GM18499 (cell line): ENCODE data around the gene TUBB.

Source experiments
- ATAC-seq: cut with Tn5 transposase; IDR thresholded peaks from one replicate; pipeline ENCODE4 v1.9.1; 2021; ENCODE audit warnings: moderate number of reproducible peaks; ENCODE audit not compliant: insufficient read depth, unreplicated experiment

Gene TUBB

DNA sequence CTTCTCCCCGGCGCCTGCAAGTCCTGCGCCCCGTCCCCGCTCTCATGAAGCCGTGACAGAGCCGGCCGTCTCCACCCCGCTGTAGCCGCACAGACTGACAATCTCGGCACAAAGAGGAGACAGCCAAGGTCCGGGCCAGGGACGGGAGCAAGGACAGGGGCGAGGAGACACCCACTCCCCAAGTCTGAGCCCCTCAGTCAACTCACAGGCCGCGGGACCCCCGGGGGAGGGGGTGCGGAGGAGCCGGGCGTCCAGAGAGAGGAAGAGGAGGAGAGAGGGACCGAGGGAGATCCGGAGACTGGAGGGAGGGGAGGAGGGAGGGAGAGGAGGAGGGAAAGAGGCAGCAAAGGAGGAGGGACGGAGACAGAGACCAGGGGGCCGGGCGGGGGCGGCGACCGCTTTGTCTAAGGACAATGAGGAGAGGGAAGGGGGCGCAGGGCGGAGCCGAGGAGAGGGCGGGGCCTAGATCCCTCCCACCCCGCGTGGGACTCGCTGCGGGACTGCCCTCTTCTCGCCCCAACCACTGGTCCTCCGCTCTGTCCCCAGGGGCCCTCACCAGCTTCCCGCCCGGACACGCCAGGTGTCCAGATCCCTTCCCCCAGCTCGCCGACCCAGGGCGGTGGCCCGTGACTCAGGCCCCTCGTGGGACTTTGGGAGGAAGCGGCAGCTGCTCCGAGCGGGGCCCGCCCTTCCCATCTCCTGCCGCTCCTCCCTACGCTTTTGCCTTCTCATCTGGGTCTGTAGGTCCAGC lies 33.1 kb upstream of the TUBB start:
- no peak for ATAC-seq

DNA sequence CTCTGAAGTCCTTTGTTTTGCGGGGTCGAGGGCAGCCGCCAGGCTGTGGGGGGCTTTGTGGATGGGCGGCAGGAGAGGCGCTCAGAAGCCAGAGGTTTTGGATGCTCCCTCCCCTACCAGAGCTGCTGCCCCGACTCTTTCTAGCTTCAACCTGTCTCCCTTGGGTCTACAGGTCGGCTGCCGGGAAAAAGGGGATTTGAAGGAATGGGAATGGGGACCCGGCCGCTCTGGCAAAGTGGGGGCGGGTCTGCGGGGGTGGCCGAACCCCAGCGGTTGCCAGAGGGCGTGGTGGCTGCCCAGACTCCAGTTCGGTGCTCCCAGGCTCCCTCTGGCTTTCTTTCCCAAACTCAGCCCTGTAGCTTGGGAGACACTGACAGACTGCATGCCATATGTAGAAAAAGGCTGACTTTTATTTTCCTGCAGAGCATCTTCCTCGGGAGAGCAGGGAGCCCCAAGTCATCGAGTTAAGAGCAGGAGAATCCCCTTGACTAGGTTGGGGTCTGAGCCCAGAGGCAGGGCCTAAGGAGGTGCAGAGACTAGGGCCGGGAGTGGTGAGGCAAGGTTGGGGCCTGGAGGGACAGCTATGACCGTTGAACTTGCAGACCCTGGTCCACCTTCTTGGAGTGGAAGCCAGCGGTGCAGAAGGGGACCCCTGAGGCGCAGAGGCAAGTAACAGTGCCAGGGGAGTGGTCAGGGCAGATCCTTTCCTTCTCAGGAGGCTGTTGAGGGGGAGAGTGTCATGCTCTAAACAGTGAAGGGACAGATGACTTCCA lies 32.3 kb upstream of the TUBB start:
- ATAC-seq = no peak

DNA sequence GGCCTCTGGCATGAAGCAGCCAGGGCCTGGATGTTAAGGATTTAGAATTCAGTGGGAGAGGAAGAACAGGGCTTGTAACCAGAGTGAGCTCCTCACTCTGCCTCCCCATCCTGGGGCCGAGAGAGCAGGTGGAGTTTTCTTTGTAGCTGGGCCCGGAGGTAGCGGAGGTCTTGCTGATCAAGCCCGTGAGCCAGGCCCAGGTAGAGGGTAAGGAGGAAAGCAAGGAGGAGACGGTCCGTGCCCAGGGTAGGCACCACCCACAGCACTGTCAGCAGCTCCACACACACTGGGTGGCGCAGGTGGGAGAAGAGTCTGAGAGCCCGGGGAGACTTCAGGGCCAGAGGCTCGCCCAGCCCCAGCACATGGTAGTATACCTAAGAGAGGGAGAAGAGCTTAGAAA lies 31.6 kb upstream of the TUBB start:
- no peak for ATAC-seq

DNA sequence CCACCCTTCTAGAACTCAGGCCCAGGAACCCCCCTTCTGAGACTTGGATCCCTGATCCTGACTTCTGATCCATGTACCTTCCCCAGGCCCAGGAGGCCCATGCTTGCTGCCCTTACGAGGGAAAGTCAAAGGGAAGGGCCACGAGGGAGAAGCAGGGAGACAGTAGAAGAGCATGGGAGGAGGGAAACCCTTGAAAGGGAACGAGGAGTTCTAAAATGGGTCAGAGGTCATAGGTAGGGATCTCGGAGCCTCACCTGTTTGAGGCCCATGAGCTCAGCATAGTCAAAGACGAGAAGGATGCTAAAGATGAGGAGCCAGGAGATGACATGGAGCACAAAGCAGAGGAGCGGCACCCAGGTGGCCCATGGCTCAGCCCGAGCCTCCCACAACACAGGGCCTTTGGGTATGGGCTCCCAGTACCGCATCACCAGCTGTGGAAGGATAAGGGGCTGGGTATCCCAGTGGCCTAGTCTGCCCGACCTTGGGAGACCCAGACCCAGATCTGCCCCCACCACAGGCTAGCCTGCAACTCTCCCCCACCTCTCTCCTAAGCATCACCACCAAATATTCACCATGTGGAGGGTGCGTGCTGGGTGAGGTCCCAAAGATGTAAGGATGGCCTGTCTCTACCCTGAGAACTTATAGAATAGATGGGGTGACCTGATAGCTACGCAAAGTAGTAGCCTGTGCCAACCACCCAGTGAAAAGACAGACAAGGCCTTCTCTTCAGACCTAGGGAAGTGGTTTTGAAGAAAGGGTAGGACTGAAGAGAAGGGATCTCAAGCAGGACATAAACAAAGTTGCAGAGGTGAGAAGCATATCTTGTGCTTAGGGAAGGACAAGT lies 30.9 kb upstream of the TUBB start:
- ATAC-seq = no peak

DNA sequence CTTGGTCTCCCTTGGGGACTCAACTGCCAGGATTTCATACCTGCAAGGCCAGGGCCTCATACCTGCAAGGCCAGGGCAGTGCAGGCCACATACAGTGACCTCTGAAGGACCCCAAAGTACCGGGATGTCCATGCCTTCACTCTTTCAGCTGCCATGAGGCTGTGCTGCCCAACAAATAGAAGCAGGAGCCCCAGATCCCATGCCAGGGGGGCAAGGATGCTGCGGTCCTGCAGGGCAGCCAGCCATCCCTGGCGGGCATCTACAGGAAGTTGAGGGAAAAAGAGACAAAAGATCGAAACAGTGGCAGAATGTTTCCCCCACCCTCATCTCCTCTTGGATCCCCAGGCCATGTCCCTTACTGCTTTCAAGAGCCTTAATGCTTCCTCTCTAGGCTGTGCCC lies 30.2 kb upstream of the TUBB start:
- no peak for ATAC-seq

DNA sequence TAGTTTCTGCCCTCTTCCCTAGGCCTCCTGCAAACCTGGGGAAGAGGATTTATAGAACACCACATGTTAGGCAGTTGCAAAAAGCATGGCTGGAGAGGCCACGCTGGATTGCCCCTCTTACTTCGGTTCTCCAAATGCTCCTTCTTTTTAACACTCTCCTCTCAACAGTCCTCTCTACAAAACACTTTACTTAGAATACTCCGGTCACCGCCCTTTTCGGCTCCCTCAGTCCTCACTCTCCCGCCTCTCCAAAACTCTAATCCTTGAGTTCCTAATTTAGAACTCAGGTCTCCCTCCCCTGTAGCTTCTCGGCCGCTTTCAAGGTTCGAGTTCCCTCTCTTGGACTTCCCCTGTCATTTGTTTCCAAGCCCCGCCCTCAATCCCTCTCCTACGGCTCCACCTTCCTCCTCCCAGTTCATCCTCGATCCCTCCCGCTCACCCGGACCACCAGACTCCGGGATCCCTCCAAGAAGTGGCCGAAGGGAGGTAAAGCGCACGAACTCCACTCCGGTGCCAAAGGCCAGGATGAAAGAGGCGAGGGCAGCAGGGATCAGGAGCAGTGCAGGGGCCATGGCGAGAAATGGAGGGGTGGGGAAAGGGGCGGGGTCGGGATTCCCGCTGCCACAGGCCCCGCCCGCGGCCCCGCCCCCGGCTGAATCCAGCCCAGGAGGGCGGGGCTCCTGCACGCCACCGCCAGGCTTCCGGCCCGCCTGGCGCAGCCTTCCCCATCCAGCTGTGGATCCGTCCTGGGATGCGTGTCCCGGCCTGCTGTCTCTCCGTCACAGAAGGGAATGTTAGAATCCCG lies 29.5 kb upstream of the TUBB start, which contains the start of gene NRM:
Gene NRM, minus strand, starts transcription at position 582 of the 805 bp plus-strand sequence. Its CDS starts 10 bp downstream, at position 572.
- no peak for ATAC-seq

DNA sequence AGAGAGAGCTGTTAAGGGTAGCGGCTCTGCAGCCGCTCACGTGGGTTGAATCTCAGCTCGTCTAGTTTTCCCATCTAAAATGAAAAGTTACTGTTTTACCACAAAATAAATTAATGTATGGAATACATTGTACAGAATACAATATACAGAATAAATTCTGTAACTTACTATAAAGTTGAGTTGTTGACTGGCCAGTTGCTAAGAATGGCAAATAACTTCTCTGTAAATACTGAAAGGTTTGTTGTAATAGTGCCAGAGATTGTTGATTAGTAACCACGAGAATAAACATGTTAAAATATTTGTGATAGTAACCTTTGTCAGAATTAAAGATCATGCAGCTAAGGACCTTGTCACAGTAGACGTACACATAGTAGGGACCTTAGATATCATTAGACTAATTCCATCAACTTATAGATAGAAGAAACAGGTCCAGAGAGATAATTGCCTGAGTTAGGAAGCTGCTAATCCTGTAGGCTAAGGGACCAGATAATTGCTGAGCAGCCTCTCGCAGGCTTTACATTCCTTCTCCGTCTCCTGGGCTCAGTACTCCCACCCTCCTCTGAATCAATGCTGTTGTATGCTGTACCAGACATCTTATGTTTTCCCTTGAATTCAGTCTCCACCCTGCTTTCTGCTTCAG lies 28.8 kb upstream of the TUBB start:
- no peak for ATAC-seq

DNA sequence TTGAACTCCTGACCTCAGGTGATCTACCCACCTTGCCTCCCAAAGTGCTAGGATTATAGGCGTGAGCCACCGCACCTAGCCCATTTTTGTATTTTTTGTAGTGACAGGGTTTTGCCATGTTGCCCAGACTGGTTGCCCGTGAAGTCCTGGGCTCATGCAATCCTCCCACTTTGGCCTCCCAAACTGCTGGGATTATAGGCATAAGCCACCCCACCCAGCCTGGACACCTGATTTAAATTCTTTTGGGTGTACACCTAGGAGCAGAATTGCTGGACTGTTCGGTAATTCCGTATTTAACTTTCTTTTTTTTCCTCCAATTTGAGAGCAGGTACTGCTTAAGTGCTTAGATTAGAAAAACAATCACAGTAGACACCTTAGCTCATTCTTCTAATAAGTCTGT lies 23.7 kb upstream of the TUBB start:
- ATAC-seq = no peak

DNA sequence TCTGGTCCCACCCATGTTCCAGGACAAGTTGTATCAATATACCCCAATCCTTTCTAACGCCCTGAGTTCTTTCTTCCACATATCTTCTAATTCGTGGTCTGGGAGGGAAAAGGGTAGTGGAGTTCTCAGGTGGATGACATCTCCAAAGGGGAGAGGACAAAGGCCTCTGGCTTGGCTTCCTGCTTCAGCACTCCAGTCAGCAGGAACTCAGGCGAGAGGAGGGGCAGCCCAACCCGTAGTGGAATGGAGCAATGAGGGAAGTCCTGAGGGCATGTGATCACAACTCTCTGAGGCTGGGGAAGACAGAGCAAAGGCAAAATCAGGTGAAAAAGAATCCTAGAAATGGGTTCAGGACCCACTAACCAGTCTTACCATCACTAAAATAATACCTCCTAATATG lies 19.8 kb upstream of the TUBB start:
- no peak for ATAC-seq

DNA sequence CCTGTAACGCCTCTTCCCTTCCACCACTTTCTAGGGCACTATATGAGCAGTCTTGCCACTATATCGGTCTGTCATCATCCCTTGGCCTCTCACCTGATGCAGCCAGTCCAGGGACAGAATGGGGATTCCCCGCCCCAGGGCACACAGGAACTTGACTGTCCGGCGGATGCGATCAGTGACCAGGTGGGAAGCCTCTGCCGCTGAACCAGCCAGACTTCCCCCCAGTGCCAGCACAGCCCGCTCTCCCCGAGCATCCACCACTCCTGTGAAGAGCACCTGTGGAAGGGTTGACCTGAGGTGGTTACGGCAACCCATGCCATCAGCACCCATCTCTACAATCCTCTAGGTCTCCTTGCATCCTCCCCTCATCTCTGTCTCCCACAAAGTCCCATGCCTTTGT lies 17.1 kb upstream of the TUBB start:
- no peak for ATAC-seq

DNA sequence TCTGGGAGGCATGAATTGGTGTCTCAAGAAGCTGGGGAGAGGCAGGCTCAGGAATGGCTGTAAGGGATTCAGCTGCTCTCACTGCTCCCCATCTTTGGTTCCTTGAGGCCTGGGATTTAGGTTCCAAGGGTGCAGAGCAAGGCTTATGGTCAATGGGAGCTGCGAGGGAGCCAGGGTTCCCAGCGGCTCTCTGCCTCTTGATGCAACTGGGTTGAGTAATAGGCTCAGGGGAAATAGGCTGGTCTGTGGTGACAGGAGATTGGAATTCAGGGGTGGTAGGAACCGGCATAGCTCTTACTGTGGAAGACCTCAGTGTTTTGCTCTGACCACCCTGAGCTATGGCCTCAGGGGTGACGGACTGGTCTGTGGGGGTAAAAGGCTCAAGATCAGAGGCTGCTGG lies 16.3 kb upstream of the TUBB start:
- ATAC-seq = no peak

DNA sequence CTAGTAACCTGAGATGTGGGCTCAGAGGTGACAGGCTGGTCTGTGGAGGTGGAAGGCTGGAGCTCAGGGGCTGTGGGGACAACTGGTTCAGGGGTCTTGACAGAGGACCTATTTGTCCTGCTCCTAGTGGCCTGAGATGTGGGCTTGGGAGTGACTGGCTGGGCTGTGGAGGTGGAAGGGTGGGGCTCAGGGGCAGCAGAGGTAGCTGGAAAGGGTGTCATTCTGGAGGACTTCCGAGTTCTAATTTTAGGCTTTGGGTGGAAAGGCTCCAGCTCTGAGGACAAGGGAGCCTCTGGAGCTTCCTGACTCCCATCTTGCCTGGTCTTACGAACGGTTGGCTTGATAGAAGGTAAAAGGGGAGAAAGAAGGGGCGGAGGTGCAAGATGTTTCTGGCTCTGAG lies 14.5 kb upstream of the TUBB start:
- ATAC-seq = no peak

DNA sequence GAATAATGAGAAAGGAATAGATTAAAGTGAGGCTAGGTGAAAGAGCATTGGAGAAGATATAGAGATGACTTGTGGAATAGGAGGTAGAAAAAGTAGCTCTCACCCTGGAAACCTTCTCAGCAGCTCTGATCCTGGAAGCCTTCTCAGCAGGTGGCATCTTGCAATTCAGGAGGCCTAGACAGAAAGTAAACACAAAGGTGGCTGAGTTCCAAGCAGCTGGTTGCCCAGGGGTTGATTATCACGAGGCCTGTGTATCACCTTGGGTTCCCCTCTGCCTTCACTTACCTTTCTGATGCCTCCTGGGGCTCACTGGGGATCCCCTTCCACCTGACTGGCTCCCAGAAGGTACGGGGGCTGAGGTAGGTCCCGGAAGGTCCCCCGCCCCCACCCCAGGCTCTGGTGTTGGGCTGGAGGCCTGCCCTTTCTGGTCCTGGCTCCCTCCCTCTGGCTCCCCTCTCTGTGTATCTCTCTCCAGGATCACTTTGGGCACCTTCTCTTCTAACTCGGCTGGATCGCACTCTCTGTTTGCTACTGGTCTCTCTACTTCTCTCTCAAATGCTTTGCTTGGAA lies 12.8 kb upstream of the TUBB start:
- no peak for ATAC-seq

DNA sequence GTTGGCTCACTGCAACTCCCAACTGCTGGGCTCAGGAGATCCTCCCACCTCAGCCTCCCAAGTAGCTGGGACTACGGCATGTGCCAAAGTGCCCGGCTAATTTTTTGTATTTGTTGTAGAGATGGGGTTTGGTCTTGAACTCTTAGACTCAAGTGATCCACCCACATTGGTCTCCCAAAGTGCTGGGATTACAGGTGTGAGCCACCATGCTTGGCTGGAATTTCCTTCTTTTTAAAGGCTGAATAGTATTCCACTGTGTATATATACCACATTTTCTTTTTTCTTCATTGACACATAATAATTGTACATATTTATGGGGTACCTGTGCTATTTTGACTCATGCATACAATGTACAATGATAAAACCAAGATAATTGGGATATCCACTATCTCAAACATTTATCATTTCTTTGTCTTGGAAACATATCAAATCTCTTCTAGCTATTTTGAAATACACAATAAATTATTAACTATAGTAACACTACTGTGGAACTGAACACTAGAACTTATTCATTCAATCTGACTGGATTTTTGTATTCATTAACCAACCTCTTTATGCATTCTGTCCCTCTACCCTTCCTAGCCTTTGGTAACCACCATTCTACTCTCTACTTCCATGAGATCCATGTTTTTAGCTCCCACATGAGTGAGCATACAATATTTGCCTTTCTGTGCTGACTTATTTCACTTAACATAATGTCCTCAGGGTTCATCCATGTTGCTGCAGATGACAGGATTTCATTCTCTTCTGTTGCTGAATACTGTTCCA lies 10.9 kb upstream of the TUBB start:
- no peak for ATAC-seq

DNA sequence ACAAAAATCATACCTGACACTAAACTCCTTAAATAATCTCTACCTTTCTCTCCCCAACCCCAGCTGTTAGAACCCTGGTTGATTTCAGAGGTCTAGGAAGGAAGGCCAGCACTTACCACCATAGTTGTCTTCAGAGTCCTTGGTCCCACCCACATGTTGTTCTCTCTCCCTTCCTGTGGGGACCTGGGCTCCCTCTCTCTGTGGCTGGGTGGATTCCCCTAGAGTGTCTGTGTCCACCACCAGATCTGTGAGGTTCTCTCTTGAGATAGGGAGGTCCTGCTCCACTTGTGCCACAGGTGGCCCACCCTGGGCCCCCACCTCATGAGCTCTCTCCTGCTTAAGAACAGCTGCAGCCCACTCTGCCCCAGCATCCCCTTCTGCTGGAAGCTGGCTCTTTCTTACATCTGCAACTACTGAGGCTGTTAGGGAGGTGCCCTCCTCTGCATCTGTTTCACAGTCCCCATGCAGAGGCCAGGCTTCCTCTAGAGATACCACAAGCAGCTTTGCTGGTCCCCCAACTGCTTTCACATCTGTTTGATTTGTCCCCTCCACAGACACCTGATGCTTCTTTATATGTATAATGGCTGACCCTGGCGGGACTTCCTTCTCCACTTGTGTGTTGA lies 8.3 kb upstream of the TUBB start:
- no peak for ATAC-seq

DNA sequence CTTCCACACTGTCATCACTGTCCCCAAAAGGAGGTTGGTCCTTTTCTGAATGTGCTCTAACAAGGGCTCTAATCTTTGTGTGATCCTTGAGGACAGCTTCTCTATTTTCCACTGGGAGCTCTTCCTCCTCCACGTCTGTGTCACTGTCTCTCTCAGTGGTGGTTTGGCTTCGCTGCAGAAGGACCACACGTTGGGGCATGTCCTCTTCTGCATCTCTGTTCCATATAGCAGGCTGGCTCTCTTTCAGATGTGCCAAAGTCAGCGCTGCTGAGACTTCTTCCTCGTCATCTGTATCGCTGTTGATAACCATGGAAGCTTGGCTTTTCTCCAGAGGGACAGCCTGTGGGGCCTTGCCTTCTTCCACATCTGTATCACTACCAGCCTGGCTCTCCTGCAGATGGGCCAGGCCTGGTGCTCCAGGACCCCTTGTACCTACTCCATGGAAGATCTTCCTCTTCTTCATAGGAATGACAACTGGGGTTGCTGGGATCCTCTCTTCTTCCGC lies 7.7 kb upstream of the TUBB start:
- no peak for ATAC-seq

DNA sequence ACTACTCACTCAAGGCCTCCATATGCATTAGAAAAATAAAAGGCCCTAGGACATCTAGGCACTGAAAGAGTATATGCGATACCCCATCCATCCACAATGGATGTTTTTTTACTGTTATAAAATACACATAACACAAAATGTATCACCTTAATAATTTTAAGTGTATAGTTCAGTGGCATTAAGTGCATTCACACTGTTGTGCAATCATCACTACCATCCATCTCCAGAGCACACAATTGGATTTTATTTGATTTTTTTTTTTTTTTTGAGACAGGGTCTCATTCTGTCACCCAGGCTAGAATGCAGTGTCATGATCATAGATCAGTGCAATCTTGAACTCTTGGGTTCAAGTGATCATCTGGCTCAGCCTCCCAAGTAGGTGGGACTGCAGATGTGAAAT lies 5.9 kb upstream of the TUBB start:
- no peak for ATAC-seq

DNA sequence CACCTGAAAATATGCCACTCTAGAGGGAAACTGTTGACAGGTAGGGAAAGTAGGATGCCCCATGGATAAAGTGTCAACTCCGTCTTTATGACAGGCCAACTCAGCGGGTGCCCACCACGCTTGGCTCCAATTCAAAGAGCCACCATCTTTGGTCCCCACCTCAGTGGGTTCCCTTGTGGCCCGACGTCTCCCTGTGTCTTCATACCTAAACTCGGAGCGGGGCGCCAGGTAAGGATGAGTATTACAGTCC lies 3.3 kb upstream of the TUBB start:
- no peak for ATAC-seq
